NCI-H2081 treated with DMSO at 0.1 percent for 48 hours (cell line): ENCODE measurements around the gene YPEL3.
"Not testable (repeated sequence)": the region's sequence is repeated elsewhere in the genome, so short reads cannot be mapped to it uniquely, and the experiment has no call there.

Experiments
- DNase-seq: peaks from one replicate; lab custom pipeline; 2025; lab: John Stamatoyannopoulos, UW

Gene YPEL3

DNA sequence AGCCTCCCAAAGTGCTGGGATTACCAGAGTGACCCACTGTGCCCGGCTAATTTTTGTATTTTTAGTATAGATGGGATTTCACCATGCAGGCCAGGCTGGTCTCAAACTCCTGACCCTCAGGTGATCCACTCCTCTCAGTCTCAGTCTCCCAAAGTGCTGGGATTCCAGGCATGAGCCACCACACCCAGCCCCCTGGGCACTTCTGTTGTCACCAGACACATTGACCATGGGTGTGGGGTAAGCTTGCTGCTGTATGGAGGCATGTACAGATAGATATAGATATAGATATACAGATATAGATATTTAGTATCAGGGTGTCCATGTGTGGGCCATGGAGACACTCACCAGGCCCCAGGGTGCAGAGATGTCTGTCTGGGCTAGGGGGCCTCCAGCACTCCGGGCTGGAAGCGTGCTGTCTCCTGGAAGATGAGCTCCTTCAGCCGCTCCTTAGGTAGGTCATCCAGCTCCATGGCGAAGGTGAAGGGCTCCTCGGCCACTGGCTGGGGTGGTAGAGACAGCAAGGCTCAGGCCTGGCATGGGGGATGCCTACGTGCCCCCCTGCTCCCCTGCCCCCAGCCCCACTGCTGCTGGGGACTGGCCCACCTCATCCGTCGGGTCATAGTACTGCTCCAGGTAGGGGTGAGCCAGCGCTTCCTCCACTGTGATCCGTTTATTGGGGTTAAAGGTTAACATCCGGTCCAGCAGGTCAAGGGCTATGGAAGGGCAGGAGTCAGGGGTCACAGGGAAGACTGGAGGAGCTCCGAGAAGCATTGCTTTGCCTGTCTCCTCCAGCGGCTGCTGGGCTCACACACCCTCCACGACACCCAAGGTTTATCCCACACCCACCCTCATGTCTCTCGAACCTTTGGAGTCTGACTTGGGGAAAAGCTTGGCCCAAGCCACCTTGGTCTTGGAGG lies 20.5 kb upstream of the YPEL3 start:
- DNase-seq: no peak

DNA sequence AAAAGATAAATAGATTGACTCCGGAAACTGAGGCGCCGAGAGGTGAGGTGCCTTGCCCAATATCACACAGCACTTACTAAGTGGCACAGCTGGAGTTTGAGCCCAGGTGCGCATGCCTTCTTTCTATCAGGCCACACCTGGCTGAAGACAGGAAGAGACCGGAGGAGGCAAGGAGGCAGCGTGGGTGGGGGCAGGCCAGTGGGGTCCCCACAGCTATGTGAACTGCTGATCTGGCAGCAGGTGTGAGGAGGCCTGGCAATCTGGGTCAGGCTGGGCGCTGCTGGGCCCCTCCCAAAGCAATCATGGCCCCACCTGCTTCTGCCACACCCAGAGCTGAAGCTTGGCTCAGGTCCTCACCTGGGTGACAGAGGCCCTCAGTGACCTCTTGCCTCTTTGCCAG lies 19.2 kb upstream of the YPEL3 start:
- no peak for DNase-seq

DNA sequence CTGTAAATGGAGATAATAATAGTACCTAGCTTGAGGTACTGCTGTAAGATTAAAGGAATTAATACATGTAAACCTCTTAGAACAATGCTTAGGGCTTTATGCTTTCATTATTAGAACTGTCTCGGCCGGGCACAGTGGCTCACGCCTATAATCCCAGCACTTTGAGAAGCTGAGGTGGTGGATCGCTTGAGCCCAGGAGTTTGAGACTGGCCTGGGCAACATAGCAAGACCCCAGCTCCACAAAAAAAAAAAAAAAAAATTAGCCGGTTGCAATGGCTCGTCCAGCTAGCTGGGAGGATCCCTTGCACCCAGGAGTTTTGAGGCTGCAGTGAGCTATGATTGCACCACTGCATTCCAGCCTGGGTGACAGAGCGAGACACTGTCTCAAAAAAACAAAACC lies 18.8 kb upstream of the YPEL3 start:
- not testable (repeated sequence) for DNase-seq

DNA sequence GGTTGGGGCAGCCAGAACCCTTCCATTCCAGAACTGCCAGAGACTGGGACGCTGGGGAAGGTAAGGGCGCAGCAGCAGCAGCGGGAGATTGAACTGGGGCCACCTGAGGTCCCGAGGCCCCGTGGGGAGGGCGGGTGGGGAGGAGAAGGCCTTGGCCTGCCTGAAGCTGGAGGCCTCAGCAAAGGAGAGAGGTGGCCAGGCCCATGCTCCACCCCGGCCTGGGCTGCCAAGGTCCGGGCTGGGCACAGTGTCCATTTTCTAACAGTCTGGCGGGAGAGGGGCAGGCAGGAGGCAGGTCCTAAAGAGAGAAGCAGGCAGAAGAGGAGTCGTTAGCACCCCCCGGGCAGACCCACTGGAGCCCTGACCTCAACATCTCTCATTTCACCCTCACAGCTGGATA lies 18.4 kb upstream of the YPEL3 start:
- DNase-seq: no peak

DNA sequence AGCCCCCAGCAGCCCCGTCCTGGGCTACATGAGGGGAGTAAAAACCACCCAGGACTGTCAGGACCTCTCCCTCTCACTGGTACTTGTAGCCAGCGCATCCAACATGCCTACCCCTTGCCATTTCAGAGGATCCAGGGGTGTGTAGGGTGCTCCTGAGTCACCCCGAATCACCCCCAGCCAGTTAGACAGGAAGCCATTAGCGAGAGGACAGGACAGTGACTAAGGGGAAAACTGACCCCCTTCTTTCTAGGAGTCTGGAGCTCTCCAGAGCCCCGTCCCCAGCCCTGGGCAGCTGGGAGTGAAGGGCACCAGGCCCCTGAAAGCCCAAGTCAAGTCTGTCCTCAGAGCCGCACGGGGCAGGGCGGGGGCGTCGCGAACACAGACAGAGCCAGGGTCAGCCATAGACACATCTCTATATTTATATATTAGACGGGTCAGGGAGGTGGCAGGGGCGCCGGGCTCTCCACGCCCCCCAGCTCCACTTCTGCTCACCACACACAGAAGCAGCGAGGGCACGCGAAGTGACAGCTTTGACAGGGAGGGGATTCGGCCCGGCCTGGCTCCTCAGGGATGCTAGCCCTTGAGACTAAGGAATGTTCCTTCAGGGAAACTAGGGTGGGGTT lies 17.8 kb upstream of the YPEL3 start:
- no peak for DNase-seq

DNA sequence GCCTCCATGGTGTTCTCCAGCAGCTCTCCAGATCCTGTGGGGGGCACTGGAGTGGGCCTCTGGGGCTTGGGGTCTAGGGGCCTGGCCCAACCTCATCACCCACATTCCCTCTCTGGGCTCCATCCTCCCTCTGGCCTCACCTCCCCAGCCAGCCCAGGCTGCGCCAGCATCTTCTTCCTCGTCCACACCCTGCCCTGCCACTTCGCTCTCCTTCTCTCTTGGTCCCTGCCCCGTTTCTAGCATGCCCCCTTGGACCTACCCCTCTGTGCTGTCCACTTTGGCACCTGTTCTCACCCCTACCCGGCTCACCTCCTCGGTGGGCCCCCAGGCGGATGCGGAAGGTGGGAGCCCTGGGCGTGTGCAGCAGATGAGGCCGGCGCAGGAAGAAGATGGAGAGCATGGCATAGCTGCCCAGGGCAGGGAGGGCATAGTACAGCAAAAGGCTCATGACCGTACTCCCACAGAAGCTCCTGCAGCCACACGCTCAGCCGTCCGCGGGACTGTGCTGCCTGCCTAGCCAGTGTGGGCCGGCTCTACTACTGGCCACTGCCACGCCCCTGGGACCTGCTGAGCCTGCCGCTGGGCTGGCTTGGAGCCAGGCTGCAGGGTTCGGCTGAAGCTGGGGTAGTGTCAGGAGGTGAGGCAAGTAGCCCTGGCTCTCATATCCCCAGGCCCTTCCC lies 17.2 kb upstream of the YPEL3 start, which contains the start of gene GDPD3:
Gene GDPD3 (minus strand): TSS at position 507 of the 680 bp plus-strand sequence. CDS start 59 bp downstream, at position 448.
- DNase-seq: no peak

DNA sequence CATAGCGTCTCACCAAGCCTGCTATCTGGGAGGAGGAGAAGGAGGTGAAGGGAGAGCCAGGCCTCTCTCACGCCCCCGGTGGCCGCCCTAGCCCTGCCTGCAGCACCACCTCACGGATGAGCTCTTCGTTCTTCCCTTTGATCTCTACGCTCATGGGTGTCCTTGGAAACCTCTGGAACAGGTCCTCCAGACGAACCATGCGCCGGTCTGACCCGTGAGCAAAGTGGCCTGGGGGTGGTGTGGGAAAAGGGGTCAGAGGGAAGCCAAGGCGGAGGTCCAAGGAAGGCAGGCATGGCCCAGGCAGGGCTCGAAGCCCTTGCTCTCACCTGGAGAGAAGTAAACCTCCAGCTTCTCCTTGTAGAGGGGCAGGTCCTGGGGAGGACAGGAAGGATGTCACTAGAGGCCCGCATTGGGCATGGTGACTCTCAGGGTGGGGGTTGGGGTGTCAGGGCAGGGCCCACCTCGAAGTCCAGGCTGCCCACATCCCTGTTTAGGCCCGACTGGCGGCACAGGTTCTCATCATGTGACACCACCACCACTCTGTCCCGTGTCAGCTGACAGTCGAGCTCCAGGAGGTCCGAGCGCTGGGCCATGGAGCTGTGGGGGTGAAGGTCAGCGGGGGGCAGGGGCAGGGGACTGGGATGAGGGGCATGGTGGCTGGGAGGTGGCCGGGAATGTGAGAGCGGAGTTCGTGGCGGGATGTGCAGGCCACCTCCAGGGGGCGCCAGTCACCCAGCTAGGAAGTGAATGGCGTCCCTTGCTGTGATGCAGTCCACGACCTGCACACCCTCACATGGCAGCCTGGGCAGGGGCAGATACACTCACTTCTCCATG lies 16.4 kb upstream of the YPEL3 start:
- no peak for DNase-seq

DNA sequence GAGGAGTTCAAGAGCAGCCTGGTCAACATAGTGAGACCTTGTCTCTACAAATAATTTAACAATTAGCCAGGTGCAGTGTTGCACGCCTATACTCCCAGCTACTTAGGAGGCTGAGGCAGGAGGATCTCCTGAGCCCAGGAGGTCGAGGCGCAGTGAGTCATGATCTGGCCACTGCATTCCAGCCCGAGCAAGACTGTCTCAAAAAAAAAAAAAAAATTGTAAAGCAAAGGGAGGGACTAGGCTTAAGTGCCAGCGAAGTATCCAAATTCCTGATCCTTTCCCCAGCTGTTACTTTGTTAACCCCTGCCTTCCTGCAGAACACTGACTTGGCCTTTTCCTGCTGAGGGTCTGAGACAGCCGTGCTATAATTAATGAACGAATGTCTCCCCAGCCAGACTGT lies 14.6 kb upstream of the YPEL3 start:
- no peak for DNase-seq

DNA sequence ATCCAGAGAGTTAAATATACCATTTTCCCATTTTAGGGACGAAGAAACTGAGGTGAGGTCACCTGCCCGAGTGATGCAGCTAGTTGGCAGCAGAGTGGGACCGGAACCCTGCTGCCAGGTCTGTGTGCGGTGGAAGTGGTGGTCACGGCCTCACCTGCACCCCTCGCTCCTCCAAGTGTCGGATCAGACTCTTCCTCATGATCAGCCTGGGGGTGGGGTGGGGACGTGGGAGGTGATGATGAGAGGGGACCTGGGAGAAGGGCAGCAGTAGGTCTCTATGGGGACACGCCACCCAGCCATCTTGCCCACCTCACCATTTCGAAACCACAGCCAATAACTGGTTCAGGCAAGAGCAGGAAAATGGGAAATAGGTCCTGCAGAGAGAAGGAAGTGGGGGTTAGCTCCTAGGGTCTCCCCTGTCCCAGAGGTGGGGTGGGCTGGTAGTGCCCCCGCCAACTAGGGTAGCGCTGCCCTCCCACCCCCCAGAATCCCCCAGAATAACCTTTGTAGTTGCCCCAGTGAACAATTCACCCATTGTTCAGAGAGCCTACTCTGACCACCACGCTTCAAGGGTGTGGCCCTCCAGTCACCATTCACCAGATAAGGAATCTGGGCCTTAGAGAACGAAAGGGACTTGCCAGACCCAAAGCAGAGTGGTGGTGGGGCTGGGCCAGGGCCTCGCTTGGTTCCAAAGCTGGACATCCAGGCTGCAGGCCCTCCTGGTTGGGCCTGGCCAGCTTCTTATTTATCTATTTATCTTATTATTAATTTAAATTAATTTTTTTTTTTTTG lies 12.2 kb upstream of the YPEL3 start:
- DNase-seq: no peak

DNA sequence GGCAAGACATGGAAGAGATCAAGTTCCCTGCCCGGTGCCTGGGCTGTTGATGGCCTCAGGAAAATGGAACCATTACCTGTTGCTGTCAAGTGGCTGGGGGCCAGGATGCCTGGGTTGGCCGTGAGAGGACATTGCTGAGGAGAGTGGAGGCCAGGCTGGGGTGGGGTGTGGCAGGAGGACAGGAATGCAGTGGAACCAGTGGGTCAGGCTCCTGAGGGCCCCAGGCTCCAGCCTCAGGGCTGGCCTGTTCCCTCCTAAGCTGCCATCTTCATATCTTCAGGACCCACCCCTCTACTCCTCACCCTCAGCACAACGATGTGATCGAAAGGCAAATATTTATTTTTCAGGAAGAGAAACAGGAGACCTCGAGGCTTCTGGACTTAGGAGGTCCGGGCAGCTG lies 8.5 kb upstream of the YPEL3 start:
- DNase-seq: no peak

DNA sequence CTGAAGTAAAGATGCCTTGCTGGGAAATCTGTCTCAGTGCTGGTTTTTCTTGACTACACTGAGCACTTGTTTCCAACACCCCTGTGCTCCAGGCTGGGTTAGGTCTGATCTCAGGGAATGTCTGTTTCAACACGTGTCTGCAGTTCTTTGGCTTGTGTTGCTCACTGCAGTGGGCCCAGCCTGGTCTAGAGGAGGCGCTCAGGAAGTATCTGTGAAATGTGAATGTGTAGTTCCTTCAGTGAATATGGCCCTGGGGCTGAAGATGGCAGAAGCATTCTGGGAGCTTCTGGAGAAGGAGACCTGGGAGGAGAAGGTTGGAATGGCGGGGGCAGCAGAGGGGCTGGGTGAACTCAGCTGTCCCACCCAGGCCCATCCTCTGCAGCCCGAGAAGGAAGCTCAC lies 8.1 kb upstream of the YPEL3 start:
- no peak for DNase-seq

DNA sequence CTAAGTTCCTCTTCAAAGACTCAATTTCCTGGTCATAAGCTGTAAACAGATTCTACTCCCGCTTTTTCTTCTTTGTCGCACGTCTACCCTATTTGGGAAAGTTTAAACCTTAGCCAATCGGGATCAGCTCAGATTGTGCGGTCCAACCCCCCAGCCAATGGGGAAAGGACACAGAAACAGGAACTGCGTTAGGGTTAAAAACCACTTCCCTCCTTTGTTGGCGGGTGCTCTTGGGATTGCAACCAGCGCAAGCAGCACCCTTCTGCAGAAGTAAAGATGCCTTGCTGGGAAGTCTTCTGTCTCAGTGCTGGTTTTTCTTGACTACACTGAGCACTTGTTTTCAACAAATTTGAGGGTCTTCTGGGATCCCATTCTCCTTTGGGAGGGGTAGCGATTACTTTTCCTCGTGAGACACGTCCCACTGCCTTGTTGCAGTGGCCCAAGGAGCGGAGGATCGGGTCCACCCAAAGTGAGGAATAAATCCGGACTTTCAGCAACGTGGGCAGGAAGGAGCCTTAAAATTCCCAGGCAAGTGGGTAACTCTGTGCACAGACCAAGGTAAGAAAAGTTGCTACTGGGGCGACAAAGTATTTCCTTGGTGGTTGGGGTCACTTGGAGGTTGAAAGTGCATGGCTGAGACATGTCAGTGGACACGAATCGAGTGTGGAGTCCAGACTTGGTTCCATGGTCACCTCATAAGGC lies 1.0 kb upstream of the YPEL3 start:
- no peak for DNase-seq

DNA sequence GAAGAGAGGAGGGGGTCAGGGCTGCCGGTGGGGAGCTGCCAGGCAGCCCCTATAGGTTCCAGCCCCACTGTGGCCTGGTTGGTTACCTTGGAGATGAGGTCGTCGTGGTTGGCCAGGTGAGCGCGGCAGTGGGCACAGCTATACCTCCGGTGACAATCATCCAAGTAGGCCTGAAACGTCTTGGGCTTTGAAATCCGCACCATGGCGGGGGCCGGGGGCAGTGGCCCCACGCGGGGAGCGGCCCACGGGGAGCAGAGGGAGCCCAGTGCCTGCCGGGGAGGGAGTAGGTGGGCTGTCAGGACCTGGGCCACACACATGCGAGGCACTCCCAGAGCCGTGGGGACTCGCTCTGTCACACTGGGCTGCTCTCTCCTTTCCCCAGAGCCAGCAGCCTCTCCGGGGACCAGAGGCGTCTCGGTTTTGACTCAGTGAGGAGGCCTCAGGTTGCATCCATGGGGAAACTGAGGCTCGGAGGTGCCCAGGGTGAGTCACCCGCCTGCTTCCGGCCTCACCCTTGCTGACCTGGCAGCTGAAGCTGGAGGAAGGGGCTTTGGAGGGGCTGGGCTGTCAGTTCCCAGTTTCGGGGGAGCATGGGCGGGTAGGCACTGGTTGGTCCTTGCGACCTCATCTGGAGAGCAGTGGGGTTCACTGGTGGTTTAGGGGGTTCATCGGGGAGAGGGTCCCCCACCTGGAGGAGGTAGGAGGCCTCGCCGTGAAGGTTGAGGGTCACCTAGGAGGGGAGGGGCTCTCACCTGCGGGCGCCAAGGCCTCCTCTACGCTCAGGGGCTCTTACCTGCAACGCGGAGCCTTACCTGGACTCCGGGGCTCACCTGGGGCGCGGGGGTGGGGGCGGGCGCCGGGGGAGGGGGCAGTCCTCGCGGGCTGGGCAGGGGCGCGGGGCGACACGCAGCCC lies 591 bp downstream of the YPEL3 start:
- no peak for DNase-seq

DNA sequence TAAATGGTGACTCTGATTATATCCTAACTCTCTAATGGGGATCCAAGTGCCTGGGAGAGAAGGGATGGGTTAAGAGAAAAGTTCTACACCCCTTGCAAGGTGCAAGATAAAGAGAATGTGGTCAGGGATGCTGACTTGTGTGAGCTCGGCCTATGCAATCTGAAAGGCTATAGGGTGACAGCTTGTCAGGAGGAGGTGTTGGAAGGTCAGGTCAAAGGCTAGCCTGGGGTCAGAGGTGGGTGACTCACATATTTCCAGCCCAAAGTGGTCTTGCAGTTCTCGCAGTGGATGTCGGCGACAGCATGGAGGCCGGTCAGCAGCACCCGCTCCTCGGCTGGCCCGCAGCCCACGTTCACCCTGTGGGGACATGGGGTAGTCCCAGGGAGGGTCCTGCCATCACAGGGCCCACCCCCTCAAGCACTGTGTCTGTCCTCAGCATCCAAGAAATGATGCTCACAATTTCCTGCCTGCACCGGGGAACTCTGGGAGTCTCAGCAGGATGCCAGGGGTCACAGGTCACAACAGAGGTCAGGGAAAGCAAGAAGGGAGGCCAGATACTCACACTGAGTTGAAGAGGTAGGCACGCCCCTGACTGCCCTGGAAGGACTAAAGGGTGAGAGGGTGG lies 1.4 kb downstream of the YPEL3 start:
- DNase-seq: no peak

DNA sequence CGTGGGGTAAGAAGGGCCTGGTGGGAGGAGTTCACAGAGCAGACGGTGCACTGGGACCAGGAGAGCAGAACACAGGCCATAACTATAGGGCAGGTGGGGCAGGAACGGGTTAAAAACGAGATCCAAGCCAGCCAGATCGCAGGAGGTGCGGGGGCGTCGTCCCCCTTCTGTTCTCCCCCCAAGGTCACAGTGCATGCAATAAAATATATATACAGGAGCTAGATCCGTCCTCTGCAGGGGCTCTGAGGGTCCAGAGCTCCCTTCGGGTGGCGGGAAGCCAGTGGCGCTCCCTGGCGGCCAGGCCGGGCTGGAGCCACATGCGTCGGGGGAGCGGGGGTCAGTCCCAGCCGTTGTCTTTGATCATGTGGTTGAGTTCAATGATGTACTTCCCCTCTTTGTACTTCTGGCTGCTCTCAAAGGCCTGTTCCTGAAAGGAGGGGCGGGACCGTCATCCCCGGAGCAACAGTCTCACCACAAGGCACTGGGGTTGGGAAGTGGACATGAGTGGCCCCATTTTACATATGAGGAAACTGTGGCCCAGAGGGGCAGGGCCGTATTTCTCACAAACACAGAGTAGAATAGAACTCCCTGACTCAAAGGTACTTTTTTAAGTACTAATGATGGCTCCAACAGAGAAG lies 3.5 kb downstream of the YPEL3 start:
- DNase-seq: peak; percentile 3

DNA sequence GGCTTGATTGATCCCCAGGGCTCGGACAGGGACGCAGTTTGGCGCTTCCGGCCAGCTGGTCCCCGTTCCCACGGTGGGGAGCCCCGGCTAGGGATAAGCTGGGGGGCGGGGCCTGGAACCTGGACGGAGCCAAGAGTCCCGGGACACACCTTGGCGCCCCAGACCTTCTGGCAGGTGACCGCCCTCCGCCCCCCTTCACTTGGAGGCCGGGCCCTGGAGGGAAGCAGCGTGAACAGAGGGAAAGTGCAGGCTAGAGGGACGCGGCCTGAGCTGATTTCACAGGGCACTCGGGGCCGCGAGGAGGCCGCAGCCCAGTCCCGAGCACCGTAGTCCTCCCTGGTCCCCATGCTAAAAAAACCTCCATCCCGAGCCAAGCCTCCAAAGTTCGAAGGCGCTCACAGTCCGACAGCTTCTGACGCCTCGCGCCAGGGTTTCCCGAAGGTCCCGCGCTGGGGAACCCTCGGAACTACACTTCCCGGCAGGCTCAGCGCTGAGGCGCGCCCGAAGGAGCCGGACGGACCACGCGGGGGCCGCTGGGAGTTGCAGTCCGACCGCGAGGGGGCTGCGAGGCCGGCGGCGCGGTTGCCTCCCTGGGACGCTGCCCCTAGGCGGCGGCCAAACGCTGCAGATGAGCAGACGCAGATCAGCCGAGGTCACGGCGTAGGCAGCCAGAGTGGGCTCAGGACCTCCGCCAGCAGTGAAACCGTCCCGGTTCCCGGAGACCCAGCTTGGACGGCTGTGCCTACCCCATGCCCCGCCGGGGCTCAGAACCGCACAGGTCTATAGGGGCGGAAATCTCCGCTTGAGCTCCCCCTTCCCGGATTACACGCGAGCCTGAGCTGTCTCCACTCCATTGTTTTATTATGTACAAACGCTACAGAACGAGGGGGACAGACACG lies 4.3 kb downstream of the YPEL3 start, which contains the start of gene TBX6:
Gene TBX6 (minus strand): TSS at position 451 of the 899 bp plus-strand sequence. CDS start 731 bp downstream, outside the sequence.
- peak; percentile 48 for DNase-seq
